HG03469 (cell line): Measurements from ENCODE around the gene PPP6R2.

Experiments
- ATAC-seq: cut with Tn5 transposase; IDR thresholded peaks from one replicate; pipeline ENCODE4 v1.9.1; 2021; ENCODE audit warnings: mild to moderate bottlenecking, moderate library complexity, moderate number of reproducible peaks; ENCODE audit not compliant: unreplicated experiment

PPP6R2 gene, protein sequence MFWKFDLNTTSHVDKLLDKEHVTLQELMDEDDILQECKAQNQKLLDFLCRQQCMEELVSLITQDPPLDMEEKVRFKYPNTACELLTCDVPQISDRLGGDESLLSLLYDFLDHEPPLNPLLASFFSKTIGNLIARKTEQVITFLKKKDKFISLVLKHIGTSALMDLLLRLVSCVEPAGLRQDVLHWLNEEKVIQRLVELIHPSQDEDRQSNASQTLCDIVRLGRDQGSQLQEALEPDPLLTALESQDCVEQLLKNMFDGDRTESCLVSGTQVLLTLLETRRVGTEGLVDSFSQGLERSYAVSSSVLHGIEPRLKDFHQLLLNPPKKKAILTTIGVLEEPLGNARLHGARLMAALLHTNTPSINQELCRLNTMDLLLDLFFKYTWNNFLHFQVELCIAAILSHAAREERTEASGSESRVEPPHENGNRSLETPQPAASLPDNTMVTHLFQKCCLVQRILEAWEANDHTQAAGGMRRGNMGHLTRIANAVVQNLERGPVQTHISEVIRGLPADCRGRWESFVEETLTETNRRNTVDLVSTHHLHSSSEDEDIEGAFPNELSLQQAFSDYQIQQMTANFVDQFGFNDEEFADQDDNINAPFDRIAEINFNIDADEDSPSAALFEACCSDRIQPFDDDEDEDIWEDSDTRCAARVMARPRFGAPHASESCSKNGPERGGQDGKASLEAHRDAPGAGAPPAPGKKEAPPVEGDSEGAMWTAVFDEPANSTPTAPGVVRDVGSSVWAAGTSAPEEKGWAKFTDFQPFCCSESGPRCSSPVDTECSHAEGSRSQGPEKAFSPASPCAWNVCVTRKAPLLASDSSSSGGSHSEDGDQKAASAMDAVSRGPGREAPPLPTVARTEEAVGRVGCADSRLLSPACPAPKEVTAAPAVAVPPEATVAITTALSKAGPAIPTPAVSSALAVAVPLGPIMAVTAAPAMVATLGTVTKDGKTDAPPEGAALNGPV

DNA sequence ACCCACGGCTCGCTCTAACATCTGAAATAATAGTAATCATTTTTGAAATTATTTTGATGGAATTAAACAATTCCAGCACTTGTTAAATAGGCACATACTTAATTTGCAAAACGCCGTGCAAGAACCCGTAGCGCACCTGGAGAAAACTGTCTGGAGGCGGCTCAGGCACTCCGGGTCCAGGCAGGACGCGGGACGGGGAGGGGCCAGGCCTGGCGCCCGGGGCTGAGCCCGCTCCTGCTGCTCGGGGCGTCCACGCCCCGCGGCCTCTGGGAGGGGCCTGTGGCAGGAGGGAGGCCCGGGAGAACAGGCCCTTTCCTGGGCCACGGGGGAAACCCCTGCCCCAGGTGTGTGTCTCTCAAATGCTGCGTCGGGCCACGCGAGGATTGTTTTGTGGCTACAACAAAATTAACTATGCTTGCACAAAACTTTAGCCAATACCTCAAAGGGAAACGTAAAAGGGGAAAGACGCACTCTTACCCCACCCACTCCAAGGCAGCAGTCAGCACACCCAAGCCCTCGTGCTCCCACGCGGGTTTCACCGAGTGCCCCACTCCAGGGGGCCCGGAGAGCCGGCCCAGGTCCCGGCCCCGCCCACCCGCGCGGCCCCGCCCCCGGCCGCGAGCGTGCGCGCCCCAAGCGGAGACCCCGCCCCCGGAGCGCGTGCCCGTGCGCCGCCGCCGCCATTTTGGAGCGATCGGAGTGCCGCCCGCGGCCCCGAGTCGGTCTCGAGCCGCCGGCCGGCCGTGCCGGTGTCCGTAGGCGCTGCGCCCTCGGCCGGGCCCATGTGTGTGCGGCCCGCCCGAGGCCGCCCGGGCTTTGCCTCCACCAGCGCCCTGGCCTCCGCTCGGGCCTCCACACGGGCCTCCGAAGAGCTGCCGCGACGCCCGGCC, at the start of gene PPP6R2:
Gene PPP6R2 (plus strand): TSS at position 677 of the 890 bp plus-strand sequence. CDS start 50,582 bp downstream, outside the sequence.
- ATAC-seq: no peak

DNA sequence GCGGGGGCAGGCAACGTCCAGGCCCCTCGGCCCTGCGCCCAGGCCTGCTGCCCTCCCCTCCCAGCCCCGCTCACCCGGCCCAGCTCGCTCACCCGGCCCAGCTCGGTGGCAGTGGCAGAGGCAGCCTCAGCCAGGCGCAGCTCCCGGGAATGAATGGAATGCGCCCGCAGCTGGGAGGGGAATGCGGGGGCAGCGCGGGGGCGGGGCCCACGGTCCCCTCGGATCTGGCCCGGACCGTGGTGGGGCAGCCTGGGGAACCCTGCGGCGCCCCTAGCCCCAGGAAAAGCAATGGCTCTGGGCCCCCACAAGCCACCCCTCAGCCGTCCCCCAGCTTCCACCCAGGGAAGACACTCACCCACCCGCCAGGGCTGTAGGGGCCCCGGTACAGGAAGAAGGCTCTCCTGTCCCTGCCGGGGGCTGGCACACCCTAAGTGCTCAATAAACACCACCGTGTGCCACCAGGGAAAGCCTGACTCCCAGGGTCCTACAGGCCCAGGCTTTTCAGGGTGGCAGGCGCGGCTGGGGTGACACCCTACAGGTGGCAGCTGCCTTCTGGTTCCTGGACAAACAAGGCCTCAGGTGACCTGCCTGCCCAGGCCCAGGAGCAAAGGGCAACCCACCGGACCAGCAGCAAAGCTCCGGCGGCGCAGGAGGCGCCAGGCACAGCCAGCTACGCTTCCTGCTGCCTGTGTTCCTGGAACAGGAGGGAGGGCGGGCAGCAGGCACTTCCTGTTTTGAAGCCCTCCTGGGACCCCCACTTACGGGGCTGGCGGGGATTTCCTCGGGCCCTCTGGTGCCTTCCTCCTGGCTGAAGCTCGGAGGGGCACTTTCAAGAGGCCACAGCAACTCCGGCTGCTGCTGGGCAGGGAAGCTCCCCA, 49.4 kb upstream of the PPP6R2 start:
- no peak for ATAC-seq

DNA sequence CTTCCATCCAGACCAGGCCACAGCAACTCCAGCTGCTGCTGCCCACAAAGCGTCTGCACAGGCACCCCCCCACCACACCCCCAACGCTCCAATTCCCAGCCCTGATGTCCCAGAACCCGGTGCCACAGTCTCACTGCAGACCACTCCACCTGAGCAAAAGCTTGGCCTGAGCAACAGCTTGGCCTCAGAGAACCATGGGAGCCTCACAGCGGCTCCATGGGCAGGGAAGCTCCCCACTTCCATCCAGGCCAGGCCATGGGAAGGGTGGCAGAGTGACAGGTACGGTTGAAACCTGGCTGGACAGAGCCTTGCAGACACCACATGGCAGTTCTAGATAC, 48.8 kb upstream of the PPP6R2 start:
- ATAC-seq: no peak

DNA sequence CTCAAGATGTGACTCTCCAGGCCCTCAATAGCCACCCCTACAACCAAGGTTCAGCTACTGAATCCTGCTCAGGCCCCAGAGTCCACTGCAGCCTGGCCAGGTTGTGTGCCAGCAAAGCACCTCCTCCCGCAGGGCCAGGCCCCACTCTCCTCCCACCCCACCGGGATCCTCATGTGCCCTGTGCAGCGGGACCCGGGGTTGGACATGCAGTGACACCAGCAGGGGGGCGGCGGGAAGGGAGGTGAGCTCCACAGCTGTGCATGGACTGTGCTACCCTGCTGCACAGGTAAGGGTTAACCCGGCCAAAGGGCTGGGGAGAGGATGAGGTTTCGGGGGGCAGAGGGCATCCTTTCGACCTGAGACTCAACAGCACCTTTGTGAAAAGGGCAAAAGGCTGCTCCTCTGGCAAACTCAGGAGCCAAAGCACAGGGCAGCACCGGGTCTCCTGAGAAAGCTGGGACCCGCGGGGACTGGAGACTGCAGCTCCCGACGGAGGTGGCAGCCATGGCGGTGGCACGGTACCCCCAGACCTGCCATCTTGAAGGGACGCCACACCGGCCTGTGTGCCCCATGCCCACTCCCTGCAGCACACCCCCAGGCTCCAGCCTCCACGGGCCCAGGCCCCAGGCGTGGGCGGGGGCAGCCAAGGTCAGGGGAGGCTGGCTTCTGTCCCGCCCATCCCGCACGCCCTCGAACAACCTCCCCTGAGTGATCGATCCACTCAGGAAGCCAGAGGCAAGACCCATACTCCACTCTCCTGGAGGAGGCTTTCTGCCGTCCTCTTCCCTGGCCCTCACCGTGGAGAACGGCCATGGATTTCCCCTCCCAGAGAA, 46.3 kb upstream of the PPP6R2 start:
- no peak for ATAC-seq

DNA sequence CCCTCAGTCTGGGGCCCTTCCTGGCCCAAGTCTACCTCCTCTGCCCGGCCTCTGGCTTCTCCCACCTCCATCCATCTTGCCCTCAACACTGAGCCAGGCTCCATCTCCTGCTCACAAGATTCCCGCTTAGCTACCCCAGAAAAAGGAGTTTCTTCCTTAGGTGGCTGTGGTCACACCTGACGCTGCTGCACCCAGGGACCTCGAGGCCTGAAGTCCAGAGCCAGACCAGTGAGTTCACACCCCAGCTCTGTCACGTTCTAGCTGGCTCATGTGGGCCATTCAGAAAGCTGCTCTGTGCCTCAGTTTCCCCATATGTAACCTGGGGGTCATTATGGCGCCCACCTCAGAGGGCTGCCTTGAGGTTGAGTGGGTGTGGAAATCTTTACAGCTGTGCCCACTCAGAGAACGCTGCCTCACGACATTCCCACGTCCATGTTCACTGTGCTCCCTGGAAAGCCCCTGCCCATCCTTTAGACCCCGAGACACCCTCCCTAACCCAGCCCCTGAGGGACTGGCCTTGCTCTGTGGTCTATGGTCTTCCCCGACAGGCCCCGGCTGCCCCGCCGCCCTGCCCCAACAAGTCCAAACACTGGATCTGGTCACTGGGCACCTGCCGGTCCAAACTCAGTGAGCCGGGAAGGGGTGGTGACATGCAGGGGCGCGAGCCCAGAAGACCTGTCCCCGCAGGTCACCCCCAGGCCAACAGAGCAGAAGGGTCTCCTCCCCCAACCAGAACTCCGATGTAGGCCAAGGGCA, 45.4 kb upstream of the PPP6R2 start:
- no peak for ATAC-seq

DNA sequence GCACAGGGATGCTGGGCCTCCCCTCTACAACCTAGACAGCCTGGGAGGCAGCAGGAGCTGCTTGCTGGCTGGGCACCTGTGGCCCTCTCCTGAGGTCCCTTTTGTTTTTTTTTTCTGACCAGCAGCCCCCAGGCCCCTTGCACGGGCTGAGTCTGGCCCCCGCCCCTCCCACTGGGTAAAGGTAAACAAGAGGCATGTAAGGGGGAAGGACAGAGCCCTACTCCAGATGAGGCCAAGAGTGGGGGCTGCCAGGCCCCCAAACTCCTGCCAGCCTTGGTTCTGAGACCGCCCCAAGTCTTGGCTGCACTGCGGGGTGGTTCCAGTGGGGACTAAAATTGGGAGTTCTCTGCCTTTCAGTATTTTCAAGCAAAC, 44.9 kb upstream of the PPP6R2 start:
- ATAC-seq: no peak

DNA sequence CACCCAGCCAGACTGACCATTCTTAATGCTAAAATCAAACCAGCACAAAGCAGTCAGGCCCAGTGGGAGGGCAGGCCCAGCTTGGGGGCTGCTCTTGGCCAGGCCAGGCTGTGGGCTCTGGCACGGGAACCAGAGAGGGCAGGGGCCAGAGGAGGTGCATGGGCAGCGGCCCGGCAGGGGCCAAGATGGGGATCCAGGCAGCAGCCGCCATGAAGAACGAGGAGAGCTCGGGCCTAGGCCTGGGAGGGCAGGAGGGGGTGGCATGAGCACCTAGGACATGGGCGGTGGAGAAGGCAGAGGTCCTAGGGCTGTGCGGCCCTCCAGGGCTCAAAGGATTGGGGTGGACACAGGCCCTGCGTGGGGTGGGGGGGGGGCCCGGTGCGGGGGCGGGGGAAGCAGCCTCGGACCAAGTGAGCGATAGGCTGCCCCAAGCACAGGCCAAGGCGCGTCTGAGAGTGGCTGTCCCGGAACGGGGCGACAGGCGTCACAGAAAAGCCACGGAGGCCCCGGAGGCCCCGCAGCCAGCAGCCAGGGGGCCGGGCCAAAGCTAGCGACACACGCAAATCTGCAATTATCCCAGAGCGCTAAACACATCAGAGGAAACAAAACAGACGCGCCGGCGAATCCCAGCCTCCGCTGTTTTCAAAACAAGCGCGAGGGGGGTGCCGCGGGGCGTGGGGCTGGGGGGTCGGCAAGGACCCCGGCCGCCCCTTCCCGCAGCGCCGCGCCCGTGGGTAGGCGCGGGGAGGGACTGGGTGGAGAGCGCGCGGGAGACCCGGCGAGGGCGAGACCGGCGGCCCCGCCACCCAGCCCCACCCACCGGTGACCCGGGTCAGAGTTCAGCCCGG, 44.0 kb upstream of the PPP6R2 start:
- no peak for ATAC-seq

DNA sequence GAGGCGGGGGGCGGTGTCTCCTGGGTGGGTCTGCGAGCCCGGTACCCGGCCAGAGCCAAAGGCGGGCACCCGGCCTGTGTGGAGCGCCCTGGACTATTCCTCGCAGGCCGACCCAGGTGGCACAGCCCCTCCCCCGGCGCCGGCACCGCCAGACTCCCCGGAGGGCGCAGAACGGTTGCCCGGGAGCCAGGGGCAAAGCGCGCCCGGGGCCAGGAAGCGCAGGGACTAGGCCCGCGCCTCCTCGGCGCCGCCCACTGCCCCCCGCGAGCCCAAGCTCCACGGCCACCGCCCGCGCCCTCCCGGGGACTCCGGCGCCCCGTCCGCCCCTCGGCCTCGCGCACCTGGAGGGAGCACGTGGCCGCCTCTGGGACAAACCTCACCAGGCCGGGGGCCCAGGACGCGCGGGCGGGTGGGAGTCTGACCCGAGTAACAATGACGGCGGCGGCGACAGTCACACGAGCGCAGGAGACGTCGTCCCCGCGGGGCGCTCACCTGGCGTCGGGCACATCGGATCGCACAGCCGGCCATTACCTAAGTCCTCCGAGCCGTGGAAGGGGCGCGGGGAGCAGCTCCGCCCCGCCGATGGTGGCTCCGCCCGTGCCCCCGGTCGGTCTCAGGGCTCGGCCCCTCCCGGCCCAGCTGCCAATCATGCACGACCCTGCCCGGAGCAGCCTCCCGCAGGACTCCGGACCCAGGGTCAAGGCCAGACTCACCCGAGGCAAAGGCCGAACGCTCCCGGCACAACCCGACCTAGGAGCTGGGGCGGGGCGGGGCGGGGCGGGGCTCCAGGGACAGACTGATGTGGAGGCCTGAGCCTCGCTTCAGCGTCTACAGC, 43.1 kb upstream of the PPP6R2 start:
- ATAC-seq: no peak

DNA sequence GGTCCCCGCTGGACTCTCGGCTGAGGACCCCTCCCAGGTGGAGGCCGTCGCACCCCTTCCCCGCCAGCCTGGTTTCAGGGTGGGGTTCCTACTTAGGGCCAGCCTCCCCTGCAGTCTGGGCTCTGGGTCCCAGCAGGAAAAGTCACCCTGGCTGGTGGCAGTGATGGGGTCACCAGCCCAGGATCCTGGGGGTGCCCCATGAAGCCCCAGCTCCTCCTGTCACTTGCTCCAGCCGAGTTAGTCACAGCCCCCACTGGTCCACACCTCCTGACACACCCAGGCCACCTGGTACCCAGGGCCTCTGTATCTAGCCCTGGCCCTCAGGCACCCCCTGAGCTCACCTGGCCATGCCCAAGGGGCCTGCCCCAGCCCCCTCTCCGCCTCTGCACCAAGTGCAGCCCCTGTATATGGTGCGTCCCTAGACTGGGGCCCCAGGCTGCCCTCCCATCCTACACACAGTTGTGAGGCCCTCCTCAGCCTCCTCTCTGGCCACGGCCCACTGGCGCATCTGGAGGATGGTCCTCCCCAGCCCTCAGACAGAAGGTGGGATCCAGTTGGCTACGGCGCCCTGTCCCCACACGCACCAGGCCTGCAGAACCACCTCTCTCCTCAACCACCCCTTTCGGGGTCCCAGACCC, 42.4 kb upstream of the PPP6R2 start:
- ATAC-seq: no peak

DNA sequence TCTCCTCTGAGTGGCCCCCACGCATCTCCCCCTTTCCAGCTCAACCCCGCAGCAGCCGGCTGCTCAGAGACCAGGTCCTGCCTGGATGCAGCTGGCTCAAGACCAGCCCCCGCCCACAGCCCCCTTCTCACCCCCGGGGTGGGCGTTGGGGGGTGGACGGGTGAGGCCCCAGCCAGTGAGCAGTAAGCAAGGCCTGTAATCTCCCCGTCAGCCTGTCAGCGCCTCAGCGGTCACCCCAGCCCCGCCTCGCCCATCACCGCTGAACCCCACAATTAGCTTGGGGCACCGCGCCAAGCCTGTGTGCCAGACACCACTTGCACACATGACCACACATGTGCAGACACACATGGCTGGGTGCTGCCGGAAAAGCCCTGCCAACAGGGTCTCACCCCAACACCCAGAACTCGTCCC, 41.5 kb upstream of the PPP6R2 start:
- no peak for ATAC-seq

DNA sequence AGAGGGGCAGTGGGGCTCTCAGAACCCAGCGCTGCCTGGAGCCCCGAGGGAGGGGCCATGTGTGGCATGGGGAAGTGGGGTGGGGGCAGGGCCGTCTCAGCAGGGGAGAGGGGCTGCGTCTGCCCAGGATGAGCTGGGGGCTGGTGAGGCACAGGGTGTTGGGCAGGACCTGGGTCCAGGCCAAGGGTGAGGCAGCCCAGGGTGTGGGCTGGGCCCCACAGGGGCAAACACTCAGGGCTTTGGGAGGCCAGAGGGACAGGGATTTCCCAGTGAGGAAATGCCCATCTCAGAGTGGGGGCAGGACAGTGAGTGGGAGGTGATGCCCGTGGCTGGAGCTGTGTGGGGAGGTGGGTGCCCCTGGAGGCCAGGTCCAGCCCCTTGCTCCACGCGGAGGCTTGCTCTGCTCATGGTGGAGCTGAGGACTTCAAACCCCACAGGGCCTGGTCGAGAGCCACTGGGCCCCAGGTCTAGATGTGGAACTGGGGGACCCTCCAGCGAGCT, 41.0 kb upstream of the PPP6R2 start:
- ATAC-seq: no peak

DNA sequence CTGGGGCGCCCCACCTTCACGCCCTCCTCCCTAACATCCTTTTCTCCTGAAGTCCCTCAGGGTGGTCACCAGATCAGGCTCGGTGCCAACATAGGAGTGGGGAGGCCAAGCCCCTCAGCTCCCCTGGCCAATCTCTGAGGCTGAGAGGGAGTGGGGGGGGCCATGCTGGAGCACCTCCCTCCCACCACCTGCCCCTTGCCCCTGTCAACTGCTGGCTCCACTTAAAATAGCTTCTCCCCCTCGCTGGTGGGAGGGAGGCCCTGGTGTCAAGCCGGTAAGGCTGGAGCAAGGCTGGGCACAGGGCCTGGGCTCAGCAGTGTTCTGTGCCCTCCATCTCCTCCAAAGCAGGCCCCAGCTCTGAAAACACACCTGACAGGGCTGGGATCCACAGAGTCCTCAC, 40.6 kb upstream of the PPP6R2 start:
- ATAC-seq: no peak

DNA sequence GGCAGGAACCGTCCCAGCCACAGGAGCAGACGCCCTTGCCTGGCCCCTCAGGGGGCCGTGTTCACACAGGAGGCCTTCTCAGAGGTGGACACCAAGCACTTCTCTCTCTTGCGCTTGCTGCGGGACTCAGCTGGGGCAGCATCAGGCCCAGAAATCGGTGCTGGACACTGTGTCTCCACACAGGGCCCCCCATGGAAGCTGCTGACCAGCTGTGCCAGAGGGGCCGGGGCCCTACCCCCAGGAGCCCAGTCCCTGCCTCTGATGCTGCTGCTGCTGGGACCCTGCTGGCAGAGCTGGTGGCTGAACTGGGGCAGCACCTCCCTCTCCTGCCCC, 39.6 kb upstream of the PPP6R2 start:
- ATAC-seq: no peak

DNA sequence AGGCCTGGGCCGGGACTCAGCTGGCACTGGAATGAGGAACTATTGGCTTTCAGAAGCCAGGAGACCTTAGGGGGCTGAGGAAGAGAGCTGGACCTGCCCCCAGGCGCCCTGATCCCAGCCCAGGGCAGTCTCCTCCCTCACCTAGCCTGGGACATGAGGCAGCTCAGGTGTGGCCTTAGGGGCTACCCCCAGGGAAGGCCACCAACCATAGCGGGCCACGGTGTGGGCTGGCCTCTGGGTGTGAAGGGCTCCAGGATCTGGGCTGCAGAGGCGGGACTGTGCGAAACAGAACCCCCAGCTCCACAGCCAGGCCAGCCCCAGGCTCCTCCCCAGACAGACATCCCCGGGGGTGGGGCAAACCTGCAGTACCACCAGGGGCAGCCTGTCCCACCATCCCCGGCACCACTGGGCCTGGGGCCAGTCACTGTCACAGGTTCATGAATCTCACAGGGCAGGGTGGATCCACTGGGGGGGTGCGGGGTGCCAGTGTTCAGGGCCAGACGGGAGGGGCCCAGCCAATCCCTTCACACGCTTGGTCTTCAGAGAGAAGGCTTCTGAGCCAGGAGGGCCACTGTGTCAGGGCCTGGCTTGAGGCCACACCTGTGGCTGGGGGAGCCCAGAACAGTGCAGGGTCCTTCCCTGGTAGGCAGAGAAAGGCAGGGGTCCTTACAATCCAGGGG, 39.1 kb upstream of the PPP6R2 start:
- no peak for ATAC-seq

DNA sequence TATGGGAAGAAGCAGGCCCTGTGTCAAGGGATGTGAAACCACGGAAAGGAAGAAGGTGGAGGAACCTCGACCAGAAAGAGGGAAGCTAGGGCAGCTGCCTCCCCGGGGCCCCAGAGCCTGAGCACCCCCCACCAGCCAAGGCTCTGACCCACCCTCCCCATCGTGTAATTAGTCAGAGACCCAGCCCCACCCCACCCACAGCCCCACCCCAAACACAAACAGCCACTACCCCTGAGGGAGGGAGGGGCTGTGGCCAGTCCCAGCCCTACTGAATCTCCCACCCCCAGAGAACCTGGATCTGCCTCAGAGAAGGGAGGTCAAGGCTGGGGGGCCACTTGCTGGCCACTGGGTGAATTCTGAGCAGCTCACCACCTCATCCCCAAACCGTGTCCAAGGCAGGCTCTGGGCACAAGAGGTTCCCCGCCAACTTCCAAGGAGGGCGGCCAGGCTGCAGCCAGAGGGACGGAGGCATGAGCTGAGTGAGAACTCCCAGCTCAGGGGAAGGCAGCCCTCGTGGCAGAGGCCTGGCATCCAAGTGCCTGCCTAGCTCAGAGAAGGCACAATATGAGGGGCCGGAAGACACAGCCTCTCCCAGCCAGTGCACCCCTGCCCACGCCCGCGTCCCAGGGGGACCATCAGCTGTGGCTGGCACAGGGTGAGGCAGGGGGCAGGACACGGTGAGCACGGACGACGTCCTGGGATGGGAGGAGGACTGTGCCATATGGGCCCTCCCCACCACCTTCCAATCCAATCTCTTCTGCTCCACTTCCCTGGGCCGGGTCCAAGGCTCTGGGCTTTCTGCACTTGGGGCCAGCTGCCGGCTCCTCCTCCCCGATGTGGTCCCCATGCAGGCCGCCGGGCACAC, 38.4 kb upstream of the PPP6R2 start:
- ATAC-seq: no peak
